Inflammatory macrophage (primary cell): ENCODE data around the gene ZRANB3.
"Not testable (repeated sequence)": the region's sequence is repeated elsewhere in the genome, so short reads cannot be mapped to it uniquely, and the experiment has no call there.

ENCODE experiments used
- DNase-seq, 2 donors: peaks; one replicate each; pipeline ENCODE4 v3.0.0-alpha.2; 2020 to 2022

The ZRANB3 gene

GRCh38 chr2:135169900-135170753 lies 360.9 kb downstream of the ZRANB3 start:
- DNase-seq = no peak

GRCh38 chr2:135168204-135168856 lies 362.7 kb downstream of the ZRANB3 start:
- DNase-seq = no peak

- no peak for DNase-seq
Observed at GRCh38 chr2:135167273-135167672, 363.7 kb downstream of the ZRANB3 start.

GRCh38 chr2:135164431-135164830 lies 366.6 kb downstream of the ZRANB3 start:
- DNase-seq = no peak

- DNase-seq = no peak
Observed at GRCh38 chr2:135163901-135164300, 367.1 kb downstream of the ZRANB3 start.

GRCh38 chr2:135163306-135163705 lies 367.7 kb downstream of the ZRANB3 start:
- DNase-seq = no peak

- DNase-seq = no peak
Observed at GRCh38 chr2:135162786-135163185, 368.2 kb downstream of the ZRANB3 start.

GRCh38 chr2:135162377-135162776 lies 368.6 kb downstream of the ZRANB3 start:
- no peak for DNase-seq

GRCh38 chr2:135159191-135159590 lies 371.8 kb downstream of the ZRANB3 start:
- DNase-seq = no peak

- DNase-seq = no peak
Observed at GRCh38 chr2:135157856-135158255, 373.2 kb downstream of the ZRANB3 start.

- no peak for DNase-seq
Observed at GRCh38 chr2:135154962-135155361, 376.1 kb downstream of the ZRANB3 start.

GRCh38 chr2:135152361-135152760 lies 378.7 kb downstream of the ZRANB3 start:
- no peak for DNase-seq

GRCh38 chr2:135151615-135152014 lies 379.4 kb downstream of the ZRANB3 start:
- DNase-seq = no peak

GRCh38 chr2:135150725-135151124 lies 380.3 kb downstream of the ZRANB3 start:
- DNase-seq = no peak

- no peak for DNase-seq
Observed at GRCh38 chr2:135149251-135149650, 381.8 kb downstream of the ZRANB3 start.

- no peak for DNase-seq
Observed at GRCh38 chr2:135144343-135144742, 386.7 kb downstream of the ZRANB3 start.

- no peak for DNase-seq
Observed at GRCh38 chr2:135142323-135142722, 388.7 kb downstream of the ZRANB3 start.

GRCh38 chr2:135140606-135141005 lies 390.4 kb downstream of the ZRANB3 start:
- no peak for DNase-seq

GRCh38 chr2:135132314-135132713 lies 398.7 kb downstream of the ZRANB3 start:
- DNase-seq = no peak

GRCh38 chr2:135130751-135131150 lies 400.3 kb downstream of the ZRANB3 start:
- no peak for DNase-seq

- DNase-seq = no peak
Observed at GRCh38 chr2:135125940-135126339, 405.1 kb downstream of the ZRANB3 start.

GRCh38 chr2:135124924-135125886 lies 405.8 kb downstream of the ZRANB3 start:
- no peak for DNase-seq

- DNase-seq = not testable (repeated sequence)
Observed at GRCh38 chr2:135121658-135122039, 409.4 kb downstream of the ZRANB3 start.
